SHP77 (cell line): ENCODE measurements around the gene GPATCH2.
"Not testable (repeated sequence)": the region's sequence is repeated elsewhere in the genome, so short reads cannot be mapped to it uniquely, and the experiment has no call there.

Experiments used
- DNase-seq, 2 experiments: peaks; one replicate each; lab custom pipeline; 2025; lab: John Stamatoyannopoulos, UW

Gene GPATCH2

GRCh38 chr1:217630711-217631591 is at the start of gene GPATCH2, which contains the start of gene SPATA17:
Gene GPATCH2 (minus strand): TSS chr1:217631090. CDS start chr1:217630971, 119 bp downstream.
Gene SPATA17 (plus strand): TSS chr1:217631344. CDS start chr1:217631379, 35 bp downstream.
- DNase-seq = peak; percentile 80 to 85

GRCh38 chr1:217674028-217674729 is 43.3 kb upstream of the GPATCH2 start:
- DNase-seq = no peak

DNA sequence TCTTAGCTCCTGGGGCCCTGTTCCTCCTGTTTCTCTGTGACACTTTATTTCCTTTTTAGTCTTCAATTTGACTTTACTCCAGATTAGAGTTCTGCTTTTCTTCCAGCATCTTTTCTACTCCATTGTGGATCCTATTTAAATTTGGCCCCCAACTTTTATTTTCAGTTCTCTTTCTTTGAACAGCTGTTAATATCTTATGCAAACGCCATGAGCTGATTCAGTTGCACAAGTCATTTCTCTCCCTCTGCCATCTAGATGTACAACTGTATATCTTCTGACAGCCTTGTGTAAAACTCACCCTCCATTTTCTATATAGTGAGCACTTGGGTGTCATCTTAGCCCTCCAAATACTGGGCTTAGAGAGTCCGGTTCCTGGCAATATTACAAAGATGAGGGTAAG is 42.5 kb upstream of the GPATCH2 start:
- DNase-seq = no peak

- DNase-seq = no peak
Observed at GRCh38 chr1:217668351-217668940, 37.6 kb upstream of the GPATCH2 start.

DNA sequence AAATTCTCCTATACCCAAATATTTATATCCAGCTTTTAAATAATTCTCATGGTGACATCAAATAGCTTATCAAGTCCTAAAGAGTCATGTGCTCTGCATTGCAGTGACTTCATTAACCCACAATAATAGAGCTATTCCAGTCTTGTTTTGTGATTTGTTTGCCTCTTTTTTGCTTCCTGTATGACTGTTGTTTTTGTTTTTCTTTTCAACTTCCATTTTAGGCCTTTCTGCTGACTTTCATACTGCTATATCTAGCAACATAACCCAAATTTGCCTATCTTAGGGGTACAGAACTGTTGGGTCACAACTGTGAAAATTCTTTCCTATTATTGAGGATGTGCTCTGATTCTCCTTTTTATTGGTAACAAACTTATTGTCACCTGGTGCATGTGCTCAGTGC is 30.5 kb upstream of the GPATCH2 start:
- no peak for DNase-seq

DNA sequence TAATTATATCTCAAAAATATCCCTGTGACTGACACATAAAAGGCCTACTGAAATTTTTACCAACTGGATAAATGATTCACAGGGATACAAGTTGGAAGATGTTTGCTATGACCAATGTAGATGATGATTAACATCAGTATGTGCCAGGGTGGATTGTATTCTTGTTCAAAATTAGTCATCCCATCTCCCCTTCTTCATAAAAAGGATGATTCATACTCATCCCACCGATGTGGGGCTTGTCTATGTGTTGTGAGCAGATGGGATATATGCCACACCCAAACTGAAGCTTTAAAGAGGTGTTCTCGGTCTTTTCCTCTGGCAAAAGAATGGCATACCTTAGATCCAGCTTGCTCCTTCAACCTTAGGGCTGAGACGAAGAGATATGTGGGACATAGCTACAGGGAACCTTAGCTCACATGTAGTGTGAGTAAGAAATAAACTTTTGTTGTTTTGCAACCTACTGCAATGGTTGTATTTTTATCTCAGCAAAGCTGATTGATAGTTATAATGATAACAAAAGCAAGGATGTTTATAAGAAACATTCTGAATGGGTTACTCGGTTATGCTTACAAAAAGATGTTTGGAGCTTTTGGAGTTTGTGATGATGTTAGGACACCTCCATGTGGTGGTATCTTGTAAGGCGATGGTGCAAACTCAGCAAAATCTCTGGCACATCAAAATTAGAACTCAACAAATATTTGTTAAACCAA is 29.6 kb upstream of the GPATCH2 start:
- DNase-seq = no peak

GRCh38 chr1:217650674-217651073 is 19.8 kb upstream of the GPATCH2 start:
- DNase-seq = no peak

DNA sequence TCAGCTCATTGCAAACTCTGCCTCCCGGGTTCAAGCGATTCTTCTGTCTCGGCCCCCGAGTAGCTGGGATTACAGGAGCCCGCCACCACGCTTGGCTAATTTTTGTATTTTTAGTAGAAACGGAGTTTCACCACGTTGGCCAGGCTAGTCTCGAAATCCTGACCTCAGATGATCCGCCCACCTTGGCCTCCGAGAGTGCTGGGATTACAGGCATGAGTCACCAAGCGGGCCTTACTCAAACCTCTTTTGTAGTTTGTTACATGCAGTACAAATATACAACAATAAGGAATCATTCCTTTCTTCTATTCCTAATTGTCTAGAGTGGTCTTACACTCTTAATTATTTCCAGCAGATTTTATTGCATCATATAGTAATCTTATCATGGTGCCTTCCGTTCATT is 16.9 kb upstream of the GPATCH2 start:
- no peak for DNase-seq

DNA sequence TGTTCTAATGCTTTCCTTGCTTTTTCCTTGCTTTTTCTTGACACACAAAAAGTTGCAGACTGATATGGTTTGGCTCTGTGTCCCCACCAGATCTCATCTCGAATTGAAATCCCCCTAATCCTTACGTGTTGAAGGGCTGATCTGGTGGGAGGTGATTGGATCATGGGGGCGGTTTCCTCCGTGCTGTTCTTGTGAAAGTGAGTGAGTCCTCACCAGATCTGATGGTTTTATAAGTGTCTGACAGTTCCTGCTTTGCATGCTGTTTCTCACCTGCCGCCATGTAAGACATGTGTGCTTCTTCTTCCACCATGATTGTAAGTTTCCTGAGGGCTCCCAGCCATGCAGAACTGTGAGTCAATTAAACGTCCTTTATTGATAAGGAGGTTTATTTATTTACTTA is 11.6 kb upstream of the GPATCH2 start:
- no peak for DNase-seq

- no peak for DNase-seq
Observed at GRCh38 chr1:217627431-217627830, 3.5 kb downstream of the GPATCH2 start.

- DNase-seq = no peak
Observed at GRCh38 chr1:217626321-217626720, 4.6 kb downstream of the GPATCH2 start.

GRCh38 chr1:217622042-217622441 is 8.8 kb downstream of the GPATCH2 start:
- DNase-seq = no peak

GRCh38 chr1:217620814-217621213 is 10.1 kb downstream of the GPATCH2 start:
- DNase-seq = no peak

GRCh38 chr1:217617126-217617525 is 13.8 kb downstream of the GPATCH2 start:
- peak in 1 of 2 experiments; percentile 9 for DNase-seq

DNA sequence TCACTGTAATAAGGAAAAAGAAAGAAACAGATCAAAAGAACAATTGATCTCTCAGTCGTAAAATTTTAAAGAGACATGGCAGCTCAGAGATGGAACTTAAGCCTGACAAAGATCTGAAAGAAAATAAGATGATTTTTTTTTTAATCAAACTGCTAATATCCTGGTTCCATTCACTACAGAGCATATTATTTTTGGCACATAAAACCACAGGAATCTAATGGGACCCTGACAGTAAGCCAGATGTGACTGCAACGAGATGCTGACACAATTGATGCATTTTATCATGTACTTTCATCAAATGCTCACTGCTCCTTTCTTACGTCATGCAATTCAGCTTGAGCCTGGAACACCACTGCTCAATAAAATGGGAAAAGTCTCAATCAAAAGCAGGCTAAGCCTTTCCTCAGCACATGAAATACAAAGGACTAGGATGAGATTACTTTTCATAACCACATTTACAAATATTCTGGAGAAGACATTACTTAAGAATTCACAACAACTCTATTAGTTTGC is 16.6 kb downstream of the GPATCH2 start:
- no peak for DNase-seq

DNA sequence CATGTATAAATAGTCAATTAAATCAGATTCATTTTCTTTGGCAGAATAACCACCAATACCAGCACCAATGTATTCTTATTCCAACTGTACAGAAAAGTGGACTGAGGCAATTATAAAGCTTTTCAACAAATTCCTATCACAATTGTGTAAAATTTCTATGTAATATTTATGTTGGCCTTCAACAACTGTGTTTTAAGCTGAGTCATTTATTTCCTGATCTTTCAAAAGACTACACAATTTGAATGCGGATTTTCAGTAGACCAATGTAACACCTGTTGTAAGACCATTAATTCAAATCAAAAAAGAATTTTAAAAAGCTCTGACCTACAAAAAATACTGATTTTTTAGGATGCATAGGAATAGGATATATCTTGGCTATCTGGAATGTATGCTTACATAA is 25.5 kb downstream of the GPATCH2 start:
- no peak for DNase-seq

DNA sequence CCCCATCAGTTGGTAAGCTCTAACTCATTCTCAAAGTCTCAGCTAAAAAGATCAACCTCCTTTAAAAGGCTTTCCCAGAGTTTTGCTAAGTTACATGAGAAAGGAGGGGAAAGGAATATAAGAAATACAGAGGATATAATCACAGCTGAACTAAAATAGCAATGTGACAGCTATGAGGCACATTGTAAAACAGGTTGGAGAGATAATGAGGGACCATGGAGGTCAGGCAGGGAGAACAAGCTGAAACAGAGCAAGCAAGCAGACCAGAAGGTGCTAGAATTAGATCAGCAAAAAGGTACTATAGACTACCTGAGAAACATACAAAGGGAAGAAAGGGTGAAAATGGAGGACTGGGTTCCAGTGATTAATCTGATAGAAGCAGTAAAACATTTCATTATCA is 28.5 kb downstream of the GPATCH2 start:
- no peak for DNase-seq

DNA sequence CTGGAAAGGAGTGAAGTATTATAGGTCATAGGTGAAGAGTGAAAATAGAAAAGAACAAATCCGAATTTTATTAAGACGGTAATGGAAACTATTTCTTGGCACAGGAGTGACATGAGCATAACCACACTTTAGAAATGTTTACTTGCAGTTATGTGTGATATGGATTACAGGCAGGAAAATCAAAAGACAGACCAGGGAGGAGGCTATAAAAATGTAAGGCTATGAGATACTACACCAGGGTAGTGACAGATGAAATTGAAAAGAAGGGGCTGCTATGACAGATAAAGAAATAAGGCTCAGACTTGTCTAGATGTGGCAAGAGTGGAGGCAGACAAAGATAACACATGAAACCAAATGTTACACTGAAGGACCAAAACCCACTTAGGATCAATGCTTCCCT is 31.7 kb downstream of the GPATCH2 start:
- no peak for DNase-seq

DNA sequence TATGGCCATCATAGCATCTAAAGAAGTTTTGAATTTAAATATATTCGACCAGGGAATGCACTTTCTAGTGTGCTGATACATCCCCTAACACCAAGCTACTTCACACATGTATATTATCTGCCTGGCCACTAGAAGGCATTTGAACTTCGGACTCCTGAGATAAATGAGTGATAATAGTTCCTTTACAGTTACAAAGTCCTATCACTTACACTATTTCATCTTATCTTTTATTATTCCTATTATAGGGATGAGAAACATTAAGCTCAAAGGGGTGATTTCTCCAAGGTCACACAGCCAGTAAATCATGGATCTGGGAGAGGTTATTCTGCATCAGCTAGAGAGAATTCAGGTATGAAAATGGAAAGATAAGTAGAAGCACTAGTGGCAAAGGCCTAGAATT is 40.3 kb downstream of the GPATCH2 start:
- no peak for DNase-seq

GRCh38 chr1:217586586-217586985 is 44.3 kb downstream of the GPATCH2 start:
- DNase-seq = no peak

- no peak for DNase-seq
Observed at GRCh38 chr1:217585577-217585976, 45.3 kb downstream of the GPATCH2 start.

GRCh38 chr1:217584286-217584811 is 46.5 kb downstream of the GPATCH2 start:
- DNase-seq = not testable (repeated sequence)
